GM12878 (cell line): ENCODE results near the gene MAP3K6.

Experiments used
- CHD2 ChIP-seq: IDR thresholded peaks from 2 replicates; pipeline ENCODE4 v1.6.1; 2011; ENCODE audit warnings: low read depth, low read length, improper control_type of control experiment, borderline replicate concordance
- EZH2 ChIP-seq: IDR thresholded peaks from 2 replicates; pipeline ENCODE4 v1.6.1; 2012; ENCODE audit warnings: low read depth, mild to moderate bottlenecking, control low read depth, inconsistent platforms, low read length, borderline replicate concordance; ENCODE audit not compliant: control insufficient read depth
- MEF2A ChIP-seq: IDR thresholded peaks from 2 replicates; pipeline ENCODE4 v1.6.1; 2011; ENCODE audit warnings: low read depth, mild to moderate bottlenecking, low read length, moderate library complexity; ENCODE audit not compliant: insufficient read depth
- PAX8 ChIP-seq: fragments of 450-650 bp; IDR thresholded peaks from 2 replicates; pipeline ENCODE4 v1.6.1; 2017; ENCODE audit warnings: mild to moderate bottlenecking, moderate library complexity
- POLR2A ChIP-seq: IDR thresholded peaks from 2 replicates; pipeline ENCODE4 v1.6.1; 2011; ENCODE audit warnings: low read depth, mild to moderate bottlenecking, low read length
- SMAD1 ChIP-seq: fragments of 450-650 bp; IDR thresholded peaks from 2 replicates; pipeline ENCODE4 v1.6.1; 2018; ENCODE audit warnings: mild to moderate bottlenecking, low read depth; ENCODE audit not compliant: partially characterized antibody
- SP1 ChIP-seq: IDR thresholded peaks from one replicate; pipeline ENCODE4 v1.6.1; 2011; ENCODE audit warnings: low read depth, low read length
- SUZ12 ChIP-seq: fragments of 200-600 bp; sonication (generic); IDR thresholded peaks from one replicate; pipeline ENCODE4 v1.6.1; 2018; ENCODE audit warnings: antibody characterized with exemption, mild to moderate bottlenecking; ENCODE audit not compliant: unreplicated experiment
- TCF3 ChIP-seq: IDR thresholded peaks from 2 replicates; pipeline ENCODE4 v1.6.1; 2012; ENCODE audit warnings: low read depth, mild to moderate bottlenecking, low read length, borderline replicate concordance; ENCODE audit not compliant: insufficient read depth
- TF ChIP-seq, protein P1 (sequence below): IDR thresholded peaks from 2 replicates; pipeline ENCODE4 v1.6.1; 2011; ENCODE audit warnings: borderline replicate concordance, low read depth, mild to moderate bottlenecking, moderate library complexity, mixed read lengths, low read length; ENCODE audit not compliant: insufficient read depth; ENCODE audit errors: extremely low read length
- TF ChIP-seq, protein P2 (sequence below): IDR thresholded peaks from 2 replicates; pipeline ENCODE4 v1.6.1; 2012; ENCODE audit warnings: mild to moderate bottlenecking, low read depth, low read length
- TF ChIP-seq, protein P3 (sequence below), 3 experiments: IDR thresholded peaks in 2 of 3; conservative IDR thresholded peaks in 1 of 3; 2 replicates each; pipeline ENCODE4 v1.5.1; 2011; ENCODE audit warnings: low read depth in 3 of 3, low read length in 3 of 3, mild to moderate bottlenecking in 3 of 3, control low read depth in 2 of 3, moderate library complexity in 2 of 3, inconsistent platforms in 1 of 3, mixed read lengths in 1 of 3; ENCODE audit not compliant: control insufficient read depth in 2 of 3, insufficient read depth in 1 of 3; ENCODE audit errors: extremely low read depth in 1 of 3
- TF ChIP-seq, protein P4 (sequence below): fragments of 150-350 bp; IDR thresholded peaks from 2 replicates; pipeline ENCODE4 v1.6.1; 2016; ENCODE audit warnings: low read depth, low read length

DNA sequence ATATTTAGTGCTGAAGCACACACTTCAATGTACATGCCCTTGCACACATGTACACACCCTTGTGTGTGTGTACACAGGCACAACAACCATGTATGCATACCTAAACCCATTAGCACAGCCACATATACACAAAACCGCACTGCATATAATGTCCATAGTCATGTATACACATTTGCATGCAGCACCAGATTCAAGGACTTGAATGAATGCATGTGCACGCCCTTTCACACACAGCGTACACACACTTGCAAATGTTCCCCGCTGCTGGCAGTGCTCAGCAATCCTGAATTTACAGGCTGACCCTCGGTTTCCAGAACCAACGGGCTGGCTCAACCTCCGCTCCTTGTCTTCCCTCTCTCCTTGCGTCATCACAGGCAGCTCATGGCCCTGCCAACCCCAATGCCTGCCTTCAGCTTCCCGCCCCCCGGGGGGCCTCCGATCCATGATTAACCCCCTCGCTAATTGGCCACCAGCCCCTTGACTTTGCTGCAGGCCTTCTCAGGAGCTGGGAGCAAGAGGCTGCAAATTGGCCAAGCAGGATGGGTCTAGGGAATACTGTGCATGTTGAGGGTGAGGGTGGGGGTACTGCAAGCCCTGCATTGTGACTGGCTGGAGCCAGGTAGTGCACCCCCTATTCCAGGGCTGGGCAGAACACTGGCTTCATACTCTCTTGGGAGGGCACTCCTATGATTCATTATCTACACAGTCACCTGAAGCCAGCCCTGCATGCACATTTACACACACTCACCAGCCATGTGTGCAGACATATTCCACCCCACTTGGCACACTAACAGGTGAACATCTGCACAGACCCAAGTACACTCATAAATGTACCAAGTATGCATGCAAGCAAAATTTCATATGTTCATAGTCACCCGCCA lies 33.6 kb upstream of the MAP3K6 start:
- no peak for TF ChIP-seq TCF3
- TF ChIP-seq POLR2A, result peak; percentile 23
- TF ChIP-seq, protein P1, sequence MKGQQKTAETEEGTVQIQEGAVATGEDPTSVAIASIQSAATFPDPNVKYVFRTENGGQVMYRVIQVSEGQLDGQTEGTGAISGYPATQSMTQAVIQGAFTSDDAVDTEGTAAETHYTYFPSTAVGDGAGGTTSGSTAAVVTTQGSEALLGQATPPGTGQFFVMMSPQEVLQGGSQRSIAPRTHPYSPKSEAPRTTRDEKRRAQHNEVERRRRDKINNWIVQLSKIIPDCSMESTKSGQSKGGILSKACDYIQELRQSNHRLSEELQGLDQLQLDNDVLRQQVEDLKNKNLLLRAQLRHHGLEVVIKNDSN, result no peak
- TF ChIP-seq, protein P2, sequence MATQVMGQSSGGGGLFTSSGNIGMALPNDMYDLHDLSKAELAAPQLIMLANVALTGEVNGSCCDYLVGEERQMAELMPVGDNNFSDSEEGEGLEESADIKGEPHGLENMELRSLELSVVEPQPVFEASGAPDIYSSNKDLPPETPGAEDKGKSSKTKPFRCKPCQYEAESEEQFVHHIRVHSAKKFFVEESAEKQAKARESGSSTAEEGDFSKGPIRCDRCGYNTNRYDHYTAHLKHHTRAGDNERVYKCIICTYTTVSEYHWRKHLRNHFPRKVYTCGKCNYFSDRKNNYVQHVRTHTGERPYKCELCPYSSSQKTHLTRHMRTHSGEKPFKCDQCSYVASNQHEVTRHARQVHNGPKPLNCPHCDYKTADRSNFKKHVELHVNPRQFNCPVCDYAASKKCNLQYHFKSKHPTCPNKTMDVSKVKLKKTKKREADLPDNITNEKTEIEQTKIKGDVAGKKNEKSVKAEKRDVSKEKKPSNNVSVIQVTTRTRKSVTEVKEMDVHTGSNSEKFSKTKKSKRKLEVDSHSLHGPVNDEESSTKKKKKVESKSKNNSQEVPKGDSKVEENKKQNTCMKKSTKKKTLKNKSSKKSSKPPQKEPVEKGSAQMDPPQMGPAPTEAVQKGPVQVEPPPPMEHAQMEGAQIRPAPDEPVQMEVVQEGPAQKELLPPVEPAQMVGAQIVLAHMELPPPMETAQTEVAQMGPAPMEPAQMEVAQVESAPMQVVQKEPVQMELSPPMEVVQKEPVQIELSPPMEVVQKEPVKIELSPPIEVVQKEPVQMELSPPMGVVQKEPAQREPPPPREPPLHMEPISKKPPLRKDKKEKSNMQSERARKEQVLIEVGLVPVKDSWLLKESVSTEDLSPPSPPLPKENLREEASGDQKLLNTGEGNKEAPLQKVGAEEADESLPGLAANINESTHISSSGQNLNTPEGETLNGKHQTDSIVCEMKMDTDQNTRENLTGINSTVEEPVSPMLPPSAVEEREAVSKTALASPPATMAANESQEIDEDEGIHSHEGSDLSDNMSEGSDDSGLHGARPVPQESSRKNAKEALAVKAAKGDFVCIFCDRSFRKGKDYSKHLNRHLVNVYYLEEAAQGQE, result no peak
- TF ChIP-seq SUZ12, result no peak
- TF ChIP-seq SMAD1, result no peak
- TF ChIP-seq, protein P3, sequence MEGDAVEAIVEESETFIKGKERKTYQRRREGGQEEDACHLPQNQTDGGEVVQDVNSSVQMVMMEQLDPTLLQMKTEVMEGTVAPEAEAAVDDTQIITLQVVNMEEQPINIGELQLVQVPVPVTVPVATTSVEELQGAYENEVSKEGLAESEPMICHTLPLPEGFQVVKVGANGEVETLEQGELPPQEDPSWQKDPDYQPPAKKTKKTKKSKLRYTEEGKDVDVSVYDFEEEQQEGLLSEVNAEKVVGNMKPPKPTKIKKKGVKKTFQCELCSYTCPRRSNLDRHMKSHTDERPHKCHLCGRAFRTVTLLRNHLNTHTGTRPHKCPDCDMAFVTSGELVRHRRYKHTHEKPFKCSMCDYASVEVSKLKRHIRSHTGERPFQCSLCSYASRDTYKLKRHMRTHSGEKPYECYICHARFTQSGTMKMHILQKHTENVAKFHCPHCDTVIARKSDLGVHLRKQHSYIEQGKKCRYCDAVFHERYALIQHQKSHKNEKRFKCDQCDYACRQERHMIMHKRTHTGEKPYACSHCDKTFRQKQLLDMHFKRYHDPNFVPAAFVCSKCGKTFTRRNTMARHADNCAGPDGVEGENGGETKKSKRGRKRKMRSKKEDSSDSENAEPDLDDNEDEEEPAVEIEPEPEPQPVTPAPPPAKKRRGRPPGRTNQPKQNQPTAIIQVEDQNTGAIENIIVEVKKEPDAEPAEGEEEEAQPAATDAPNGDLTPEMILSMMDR (IDR thresholded peaks at IDR 0.05 in 2 of 3, conservative IDR thresholded peaks at IDR 0.05 in 1 of 3; ENCODE audit: control insufficient read depth in 2 of 3, extremely low read depth in 1 of 3, insufficient read depth in 1 of 3, low read depth in 3 of 3, low read length in 3 of 3), result no peak
- TF ChIP-seq, protein P4, sequence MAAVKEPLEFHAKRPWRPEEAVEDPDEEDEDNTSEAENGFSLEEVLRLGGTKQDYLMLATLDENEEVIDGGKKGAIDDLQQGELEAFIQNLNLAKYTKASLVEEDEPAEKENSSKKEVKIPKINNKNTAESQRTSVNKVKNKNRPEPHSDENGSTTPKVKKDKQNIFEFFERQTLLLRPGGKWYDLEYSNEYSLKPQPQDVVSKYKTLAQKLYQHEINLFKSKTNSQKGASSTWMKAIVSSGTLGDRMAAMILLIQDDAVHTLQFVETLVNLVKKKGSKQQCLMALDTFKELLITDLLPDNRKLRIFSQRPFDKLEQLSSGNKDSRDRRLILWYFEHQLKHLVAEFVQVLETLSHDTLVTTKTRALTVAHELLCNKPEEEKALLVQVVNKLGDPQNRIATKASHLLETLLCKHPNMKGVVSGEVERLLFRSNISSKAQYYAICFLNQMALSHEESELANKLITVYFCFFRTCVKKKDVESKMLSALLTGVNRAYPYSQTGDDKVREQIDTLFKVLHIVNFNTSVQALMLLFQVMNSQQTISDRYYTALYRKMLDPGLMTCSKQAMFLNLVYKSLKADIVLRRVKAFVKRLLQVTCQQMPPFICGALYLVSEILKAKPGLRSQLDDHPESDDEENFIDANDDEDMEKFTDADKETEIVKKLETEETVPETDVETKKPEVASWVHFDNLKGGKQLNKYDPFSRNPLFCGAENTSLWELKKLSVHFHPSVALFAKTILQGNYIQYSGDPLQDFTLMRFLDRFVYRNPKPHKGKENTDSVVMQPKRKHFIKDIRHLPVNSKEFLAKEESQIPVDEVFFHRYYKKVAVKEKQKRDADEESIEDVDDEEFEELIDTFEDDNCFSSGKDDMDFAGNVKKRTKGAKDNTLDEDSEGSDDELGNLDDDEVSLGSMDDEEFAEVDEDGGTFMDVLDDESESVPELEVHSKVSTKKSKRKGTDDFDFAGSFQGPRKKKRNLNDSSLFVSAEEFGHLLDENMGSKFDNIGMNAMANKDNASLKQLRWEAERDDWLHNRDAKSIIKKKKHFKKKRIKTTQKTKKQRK, result no peak
- no peak for TF ChIP-seq CHD2
- no peak for TF ChIP-seq EZH2
- no peak for TF ChIP-seq PAX8
- no peak for TF ChIP-seq SP1
- TF ChIP-seq MEF2A, result no peak
